Natural killer cell treated with Interleukin-12 subunit alpha and Interleukin-12 subunit beta and Interleukin-15 and Interleukin-18, amount 100 ng/mL, for 72 hours (primary cell): Measurements from ENCODE around the gene LILRA5. TPM values are rescaled to one million over a fixed set of nuclear protein-coding genes. Genes with fewer than 3 reads are reported as not detected.

Source experiments
- ATAC-seq, 2 donors: fragments of 150-1000 bp; cut with Tn5 transposase in 1 of 2; sonication (Bioruptor Pico), chemical (Tn5 transposase) in 1 of 2; 2 replicates each; pipeline ENCODE4 v1.10.0; 2021
- DNase-seq: peaks from one replicate; pipeline ENCODE4 v3.0.0; 2022; ENCODE audit warnings: low spot score
- H3K27ac Mint-ChIP-seq, 2 donors: 1 replicate in 1 of 2; 2 replicates in 1 of 2; pipeline ENCODE4 v1.8.0; 2022; ENCODE audit warnings: mixed read lengths in 2 of 2, mild to moderate bottlenecking in 1 of 2, moderate library complexity in 1 of 2
- H3K27me3 Mint-ChIP-seq, 2 donors: 1 replicate in 1 of 2; 2 replicates in 1 of 2; pipeline ENCODE4 v1.8.0; 2022; ENCODE audit warnings: mixed read lengths in 2 of 2
- H3K36me3 Mint-ChIP-seq: one replicate; pipeline ENCODE4 v1.8.0; 2022; ENCODE audit warnings: mixed read lengths
- H3K4me1 Mint-ChIP-seq, 2 donors: 1 replicate in 1 of 2; 2 replicates in 1 of 2; pipeline ENCODE4 v1.8.0; 2022; ENCODE audit warnings: low read depth in 2 of 2, mixed read lengths in 2 of 2, mild to moderate bottlenecking in 1 of 2
- H3K4me3 Mint-ChIP-seq: one replicate; pipeline ENCODE4 v1.8.0; 2022; ENCODE audit warnings: mixed read lengths
- H3K9me3 Mint-ChIP-seq: 2 replicates; pipeline ENCODE4 v1.8.0; 2022; ENCODE audit warnings: mixed read lengths
- total RNA-seq, 2 donors: library from RNA; stranded (reverse); gene quantifications; one replicate each; pipeline ENCODE4 v1.2.3, GENCODE V29; 2022

The LILRA5 gene
- total RNA-seq, 2 donors from 2014 or later = not detected

- H3K27ac Mint-ChIP-seq = no peak overlapping the region
- no peaks in the 10 kb centered on the region for H3K36me3 Mint-ChIP-seq
- H3K4me1 Mint-ChIP-seq = no peaks in the 10 kb centered on the region
- ATAC-seq (no peak), DNase-seq (no peak)
- H3K27me3 Mint-ChIP-seq = peaks cover 27 to 36% of the 10 kb centered on the region in 2 donors
- H3K9me3 Mint-ChIP-seq = no peaks in the 10 kb centered on the region
- H3K4me3 Mint-ChIP-seq = no peak overlapping the region
Measured at GRCh38 chr19:54268936-54269335, 44.0 kb downstream of the LILRA5 start.

DNA sequence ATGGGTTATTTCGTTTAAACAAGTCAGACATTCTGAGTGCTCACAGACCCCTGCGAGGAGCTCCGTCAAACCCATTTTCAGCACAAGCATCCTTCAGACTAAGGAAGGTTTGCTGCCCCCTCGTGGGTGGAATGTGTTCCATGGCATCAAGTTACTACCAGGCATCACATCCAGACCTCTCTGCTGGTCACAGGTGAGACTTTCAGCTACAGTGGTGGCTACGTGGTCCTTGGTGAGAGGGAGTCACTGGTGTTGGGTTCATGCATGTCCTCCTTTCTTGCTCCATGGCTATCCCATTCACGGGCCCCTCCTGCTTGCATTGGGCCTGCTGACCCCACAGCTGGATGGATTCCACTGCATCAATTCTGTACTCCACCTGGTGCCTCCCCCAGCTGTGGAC is 46.8 kb downstream of the LILRA5 start:
- no peaks in the 10 kb centered on the region for H3K9me3 Mint-ChIP-seq

DNA sequence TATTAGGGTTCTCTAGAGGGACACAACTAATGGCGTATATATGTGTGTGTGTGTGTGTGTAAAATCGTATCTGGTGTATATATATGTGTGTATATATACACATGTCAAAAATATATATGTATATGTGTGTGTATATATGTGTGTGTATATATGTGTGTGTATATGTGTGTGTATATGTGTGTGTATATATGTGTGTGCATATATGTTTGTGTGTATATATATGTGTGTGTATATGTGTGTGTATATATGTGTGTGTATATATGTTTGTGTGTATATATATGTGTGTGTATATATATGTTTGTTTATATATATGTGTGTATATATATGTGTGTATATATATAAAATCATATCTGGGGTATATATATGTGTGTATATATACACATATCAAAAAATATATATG is 50.5 kb downstream of the LILRA5 start:
- no peak overlapping the region for H3K27ac Mint-ChIP-seq
- no peaks in the 10 kb centered on the region for H3K4me1 Mint-ChIP-seq
- H3K9me3 Mint-ChIP-seq = no peaks in the 10 kb centered on the region
- H3K36me3 Mint-ChIP-seq = no peaks in the 10 kb centered on the region
- no peak overlapping the region for H3K4me3 Mint-ChIP-seq
- peaks cover 7 to 10% of the 10 kb centered on the region in 2 donors for H3K27me3 Mint-ChIP-seq
- no peak for ATAC-seq
- DNase-seq = no peak

More for the DNA sequence above, 46.8 kb downstream of the LILRA5 start:
- Mint-ChIP-seq H3K4me3 (no peak overlapping the region), H3K4me1 (no peaks in the 10 kb centered on the region), H3K27me3 (peaks cover 19 to 25% of the 10 kb centered on the region in 2 donors), H3K27ac (no peak overlapping the region), H3K36me3 (no peaks in the 10 kb centered on the region)
- ATAC-seq (peak; percentile 56 to 67), DNase-seq (no peak)

DNA sequence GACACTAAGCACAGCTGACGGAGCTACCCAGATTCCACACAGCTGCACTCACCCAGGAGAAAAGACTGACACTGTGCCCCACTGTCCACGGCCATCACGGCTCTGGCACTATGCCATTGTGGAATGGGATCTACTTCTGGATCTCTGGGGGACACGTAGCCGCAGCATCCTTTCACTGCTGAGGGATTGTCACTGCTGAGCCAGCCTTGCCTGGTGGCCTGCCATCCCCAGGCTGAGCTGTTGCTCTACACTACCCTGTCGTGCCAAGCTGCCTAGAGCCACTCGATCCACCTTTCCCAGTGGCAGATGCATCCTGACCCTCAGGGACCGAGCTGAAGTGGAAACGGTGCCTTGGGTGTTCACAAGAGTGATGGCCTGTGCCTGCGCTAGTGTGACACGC is 50.9 kb downstream of the LILRA5 start:
- DNase-seq (no peak), ATAC-seq (no peak)
- Mint-ChIP-seq H3K4me3 (no peak overlapping the region), H3K9me3 (no peaks in the 10 kb centered on the region), H3K4me1 (no peaks in the 10 kb centered on the region), H3K36me3 (no peaks in the 10 kb centered on the region), H3K27me3 (peaks cover 7 to 10% of the 10 kb centered on the region in 2 donors), H3K27ac (no peak overlapping the region)

DNA sequence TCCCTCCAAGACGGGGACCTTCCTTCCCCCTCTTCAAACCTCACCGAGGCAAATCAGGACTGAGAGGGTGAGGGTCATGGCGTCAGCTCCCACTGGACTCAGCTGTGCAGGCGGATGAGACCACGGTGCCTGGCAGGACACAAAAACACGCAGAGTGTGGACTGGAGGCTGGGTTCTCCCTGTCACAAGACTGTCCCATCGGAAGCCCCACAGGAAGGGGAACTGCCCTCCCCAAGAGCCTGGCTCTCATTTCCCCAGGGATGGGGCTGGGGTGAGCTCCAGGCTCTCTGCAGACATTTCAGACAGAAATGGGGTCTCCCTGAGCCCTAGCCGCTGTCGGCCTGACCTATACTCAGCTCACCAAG is 55.9 kb downstream of the LILRA5 start, which contains the start of gene LILRB5:
TSS of gene LILRB5 (minus strand) at position 158 of the 365 bp plus-strand sequence. CDS start at position 78, 80 bp downstream.
- H3K36me3 Mint-ChIP-seq = no peaks in the 10 kb centered on the region
- H3K27ac Mint-ChIP-seq = no peak within 1 kb of the TSS
- ATAC-seq (no peak), DNase-seq (no peak)
- no peaks in the 10 kb centered on the region for H3K9me3 Mint-ChIP-seq
- no peaks in the 10 kb centered on the region for H3K4me1 Mint-ChIP-seq
- peaks cover 3 to 7% of the 10 kb centered on the region in 2 donors for H3K27me3 Mint-ChIP-seq
- H3K4me3 Mint-ChIP-seq = no peak within 1 kb of the TSS

Other genes with a start within 250 kb of the LILRA5 start
- not detected for gene VSTM1, start 249.3 kb downstream of the LILRA5 start, total RNA-seq
- not detected for gene TARM1, start 231.8 kb downstream of the LILRA5 start, total RNA-seq
- 1 to 10 TPM in 1 of 2 donors, under 1 TPM in 1; 0.86 to 1.1 TPM for gene OSCAR, start 212.4 kb downstream of the LILRA5 start, total RNA-seq
- 10 to 100 TPM; 70.7 to 78.5 TPM for gene NDUFA3, start 210.3 kb downstream of the LILRA5 start, total RNA-seq
- gene TFPT, start 197.5 kb downstream of the LILRA5 start, total RNA-seq = 10 to 100 TPM; 48.3 to 51.7 TPM
- gene PRPF31, start 197.4 kb downstream of the LILRA5 start, total RNA-seq = 100 to 1,000 TPM in 1 of 2 donors, 10 to 100 TPM in 1; 89.5 to 110 TPM
- gene CNOT3, start 175.4 kb downstream of the LILRA5 start, total RNA-seq = 10 to 100 TPM; 59.8 to 73.8 TPM
- 1 to 10 TPM; 5.0 to 7.5 TPM for gene LENG1, start 153.4 kb downstream of the LILRA5 start, total RNA-seq
- gene TMC4, start 140.0 kb downstream of the LILRA5 start, total RNA-seq = 1 to 10 TPM in 1 of 2 donors, not detected in 1; 1.2 TPM
- 10 to 100 TPM; 24.2 to 56.5 TPM for gene MBOAT7, start 123.6 kb downstream of the LILRA5 start, total RNA-seq
- gene TSEN34, start 121.9 kb downstream of the LILRA5 start, total RNA-seq = 10 to 100 TPM; 15.5 to 26.2 TPM
- 1,000 to 10,000 TPM in 1 of 2 donors, 100 to 1,000 TPM in 1; 774 to 1,402 TPM for gene RPS9, start 112.3 kb downstream of the LILRA5 start, total RNA-seq
- under 1 TPM; 0.43 to 0.47 TPM for gene LILRB3, start 90.2 kb downstream of the LILRA5 start, total RNA-seq
- under 1 TPM in 1 of 2 donors, not detected in 1; 0.47 TPM for gene LILRA6, start 70.4 kb downstream of the LILRA5 start, total RNA-seq
- gene LILRB5, start 55.9 kb downstream of the LILRA5 start, total RNA-seq = not detected
- 1 to 10 TPM in 1 of 2 donors, not detected in 1; 1.5 TPM for gene LILRB2, start 32.1 kb downstream of the LILRA5 start, total RNA-seq
- not detected for gene LILRA4, start 26.0 kb upstream of the LILRA5 start, total RNA-seq
- 10 to 100 TPM; 40.5 to 60.2 TPM for gene LAIR1, start 51.8 kb upstream of the LILRA5 start, total RNA-seq
- under 1 TPM; 0.31 to 0.73 TPM for gene TTYH1, start 102.3 kb upstream of the LILRA5 start, total RNA-seq
- gene LENG8, start 136.0 kb upstream of the LILRA5 start, total RNA-seq = 100 to 1,000 TPM; 205 to 292 TPM
- 1 to 10 TPM; 6.0 to 9.9 TPM for gene LENG9, start 150.6 kb upstream of the LILRA5 start, total RNA-seq
- not detected for gene CDC42EP5, start 160.1 kb upstream of the LILRA5 start, total RNA-seq
- 10 to 100 TPM; 18.4 to 48.0 TPM for gene LAIR2, start 189.7 kb upstream of the LILRA5 start, total RNA-seq